ENCODE measurements around the gene SLC4A5. TPM values are rescaled to one million over a fixed set of nuclear protein-coding genes. Genes with fewer than 3 reads are reported as not detected.
A peak's percentile ranks its signal among the peaks of the same experiment; 100 is the strongest.
"Not testable (repeated sequence)": the region's sequence is repeated elsewhere in the genome, so short reads cannot be mapped to it uniquely, and the experiment has no call there.

SLC4A5 gene
- total RNA-seq, 1 donor from 2014 or later, result under 0.01 TPM

- DNase-seq (ENCODE audit: low read depth in 2 of 2), result no peak
Observed at GRCh38 chr2:74368499-74368898, 25.3 kb upstream of the SLC4A5 start.

GRCh38 chr2:74367789-74368188 lies 24.6 kb upstream of the SLC4A5 start:
- DNase-seq (ENCODE audit: low read depth in 2 of 2), result no peak

GRCh38 chr2:74366036-74366435 lies 22.8 kb upstream of the SLC4A5 start:
- no peak for DNase-seq (ENCODE audit: low read depth in 2 of 2)

- no peak for DNase-seq (ENCODE audit: low read depth in 2 of 2)
Observed at GRCh38 chr2:74364533-74365505, 21.6 kb upstream of the SLC4A5 start.

GRCh38 chr2:74361327-74361726 lies 18.1 kb upstream of the SLC4A5 start:
- DNase-seq (ENCODE audit: low read depth in 2 of 2), result no peak

- DNase-seq (ENCODE audit: low read depth in 2 of 2), result no peak
Observed at GRCh38 chr2:74357627-74358026, 14.4 kb upstream of the SLC4A5 start.

GRCh38 chr2:74349889-74350288 lies 6.7 kb upstream of the SLC4A5 start:
- no peak for DNase-seq (ENCODE audit: low read depth in 2 of 2)

GRCh38 chr2:74347742-74348141 lies 4.5 kb upstream of the SLC4A5 start:
- DNase-seq (ENCODE audit: low read depth in 2 of 2), result no peak

GRCh38 chr2:74347303-74347702 lies 4.1 kb upstream of the SLC4A5 start:
- no peak for DNase-seq (ENCODE audit: low read depth in 2 of 2)

- DNase-seq (ENCODE audit: low read depth in 2 of 2), result no peak
Observed at GRCh38 chr2:74345272-74345943, 2.2 kb upstream of the SLC4A5 start.

- DNase-seq (ENCODE audit: low read depth in 2 of 2), result not testable (repeated sequence)
Observed at GRCh38 chr2:74336227-74336626, 7.0 kb downstream of the SLC4A5 start.

- DNase-seq (ENCODE audit: low read depth in 2 of 2), result peak; percentile 42 to 69
Observed at GRCh38 chr2:74334931-74335333, 8.3 kb downstream of the SLC4A5 start.

- DNase-seq (ENCODE audit: low read depth in 2 of 2), result no peak
Observed at GRCh38 chr2:74333896-74334586, 9.2 kb downstream of the SLC4A5 start.

GRCh38 chr2:74333175-74333574 lies 10.0 kb downstream of the SLC4A5 start:
- DNase-seq (ENCODE audit: low read depth in 2 of 2), result peak; percentile 56 to 58

GRCh38 chr2:74332550-74333174 lies 10.6 kb downstream of the SLC4A5 start:
- DNase-seq (ENCODE audit: low read depth in 2 of 2), result no peak

- DNase-seq (ENCODE audit: low read depth in 2 of 2), result no peak
Observed at GRCh38 chr2:74328573-74328972, 14.6 kb downstream of the SLC4A5 start.

- no peak for DNase-seq (ENCODE audit: low read depth in 2 of 2)
Observed at GRCh38 chr2:74328074-74328473, 15.1 kb downstream of the SLC4A5 start.

GRCh38 chr2:74327627-74328026 lies 15.6 kb downstream of the SLC4A5 start:
- no peak for DNase-seq (ENCODE audit: low read depth in 2 of 2)

GRCh38 chr2:74327199-74327598 lies 16.0 kb downstream of the SLC4A5 start:
- DNase-seq (ENCODE audit: low read depth in 2 of 2), result no peak

GRCh38 chr2:74325815-74326214 lies 17.4 kb downstream of the SLC4A5 start:
- no peak for DNase-seq (ENCODE audit: low read depth in 2 of 2)

GRCh38 chr2:74321737-74322136 lies 21.5 kb downstream of the SLC4A5 start:
- DNase-seq (ENCODE audit: low read depth in 2 of 2), result no peak

- no peak for DNase-seq (ENCODE audit: low read depth in 2 of 2)
Observed at GRCh38 chr2:74317701-74318100, 25.5 kb downstream of the SLC4A5 start.
